Stimulated activated CD4-positive, alpha-beta T cell treated with anti-CD3 and anti-CD28 coated beads, Interleukin-15, amount 100 ng/mL, for 24 hours (primary cell): ENCODE results near the gene ATP5ME.

Source experiments
- DNase-seq: peaks from one replicate; pipeline ENCODE4 v3.0.0-alpha.2; 2020

The ATP5ME gene

GRCh38 chr4:666822-667544 lies 7.1 kb downstream of the ATP5ME start:
- DNase-seq: no peak

GRCh38 chr4:666436-666810 lies 7.7 kb downstream of the ATP5ME start:
- no peak for DNase-seq

- no peak for DNase-seq
Observed at GRCh38 chr4:665751-666435, 8.2 kb downstream of the ATP5ME start.

GRCh38 chr4:665381-665750 lies 8.7 kb downstream of the ATP5ME start:
- peak; percentile 2 for DNase-seq

- peak; percentile 2 for DNase-seq
Observed at GRCh38 chr4:664713-665231, 9.3 kb downstream of the ATP5ME start.

- peak; percentile 88 for DNase-seq
Observed at GRCh38 chr4:663438-664428, 10.3 kb downstream of the ATP5ME start.

- DNase-seq: no peak
Observed at GRCh38 chr4:663046-663437, 11.0 kb downstream of the ATP5ME start.

GRCh38 chr4:661881-662761 lies 12.0 kb downstream of the ATP5ME start:
- DNase-seq: no peak

GRCh38 chr4:661231-661630 lies 12.8 kb downstream of the ATP5ME start:
- no peak for DNase-seq

GRCh38 chr4:660401-660800 lies 13.7 kb downstream of the ATP5ME start:
- DNase-seq: no peak

- no peak for DNase-seq
Observed at GRCh38 chr4:659851-660250, 14.2 kb downstream of the ATP5ME start.

- DNase-seq: no peak
Observed at GRCh38 chr4:658681-659667, 15.1 kb downstream of the ATP5ME start.

GRCh38 chr4:657834-658667 lies 16.0 kb downstream of the ATP5ME start:
- DNase-seq: no peak

GRCh38 chr4:657338-657833 lies 16.7 kb downstream of the ATP5ME start:
- DNase-seq: no peak

- peak; percentile 1 for DNase-seq
Observed at GRCh38 chr4:656436-657337, 17.4 kb downstream of the ATP5ME start.

GRCh38 chr4:655464-656151 lies 18.5 kb downstream of the ATP5ME start:
- no peak for DNase-seq

- DNase-seq: no peak
Observed at GRCh38 chr4:654871-655463, 19.1 kb downstream of the ATP5ME start.

- DNase-seq: no peak
Observed at GRCh38 chr4:654503-654845, 19.6 kb downstream of the ATP5ME start.
